ENCODE data around the gene COMT. TPM values are rescaled to one million over a fixed set of nuclear protein-coding genes. Genes with fewer than 3 reads are reported as not detected.

The COMT gene
- total and polyA plus RNA-seq, 2 donors = 52.7 to 198 TPM

GRCh38 chr22:19995611-19996339, 54.2 kb downstream of the COMT start:
- H3K4me3 ChIP-seq (ENCODE audit: low read depth, low read length) = no peak overlapping the region
- no peak for DNase-seq (ENCODE audit: extremely low spot score)
- H3K4me1 ChIP-seq (ENCODE audit: insufficient read depth) = no peaks in the 10 kb centered on the region
- no peaks in the 10 kb centered on the region for H3K36me3 ChIP-seq (ENCODE audit: insufficient read depth)
- WGBS = 49% methylated on average over 18 of the region's 18 CpGs
- H3K27ac ChIP-seq (ENCODE audit: low read depth) = no peak overlapping the region

GRCh38 chr22:19996694-19997384, 55.3 kb downstream of the COMT start:
- 85% methylated on average over 12 of the region's 12 CpGs for WGBS
- Histone ChIP-seq H3K27ac (ENCODE audit: low read depth) (no peak overlapping the region), H3K4me1 (ENCODE audit: insufficient read depth) (no peaks in the 10 kb centered on the region), H3K4me3 (ENCODE audit: low read depth, low read length) (no peak overlapping the region), H3K36me3 (ENCODE audit: insufficient read depth) (no peaks in the 10 kb centered on the region)
- no peak for DNase-seq (ENCODE audit: extremely low spot score)

GRCh38 chr22:19997561-19998231, 56.1 kb downstream of the COMT start:
- no peak for DNase-seq (ENCODE audit: extremely low spot score)
- WGBS = 88% methylated on average over 19 of the region's 19 CpGs
- H3K27ac ChIP-seq (ENCODE audit: low read depth) = no peak overlapping the region
- H3K36me3 ChIP-seq (ENCODE audit: insufficient read depth) = no peaks in the 10 kb centered on the region
- no peaks in the 10 kb centered on the region for H3K4me1 ChIP-seq (ENCODE audit: insufficient read depth)
- no peak overlapping the region for H3K4me3 ChIP-seq (ENCODE audit: low read depth, low read length)

- WGBS = 71% methylated on average over 16 of the region's 16 CpGs
- no peaks in the 10 kb centered on the region for H3K36me3 ChIP-seq (ENCODE audit: insufficient read depth)
- DNase-seq (ENCODE audit: extremely low spot score) = no peak
- H3K4me1 ChIP-seq (ENCODE audit: insufficient read depth) = no peaks in the 10 kb centered on the region
- H3K27ac ChIP-seq (ENCODE audit: low read depth) = no peak overlapping the region
- no peak overlapping the region for H3K4me3 ChIP-seq (ENCODE audit: low read depth, low read length)
Observed at GRCh38 chr22:19998232-19998951, 56.8 kb downstream of the COMT start.

GRCh38 chr22:19998991-19999820, 57.6 kb downstream of the COMT start:
- no peak for DNase-seq (ENCODE audit: extremely low spot score)
- H3K4me1 ChIP-seq (ENCODE audit: insufficient read depth) = no peaks in the 10 kb centered on the region
- H3K27ac ChIP-seq (ENCODE audit: low read depth) = no peak overlapping the region
- H3K36me3 ChIP-seq (ENCODE audit: insufficient read depth) = no peaks in the 10 kb centered on the region
- H3K4me3 ChIP-seq (ENCODE audit: low read depth, low read length) = no peak overlapping the region
- WGBS = 56% methylated on average over 8 of the region's 8 CpGs

- Histone ChIP-seq H3K27ac (ENCODE audit: low read depth) (no peak overlapping the region), H3K36me3 (ENCODE audit: insufficient read depth) (no peaks in the 10 kb centered on the region), H3K4me1 (ENCODE audit: insufficient read depth) (no peaks in the 10 kb centered on the region), H3K4me3 (ENCODE audit: low read depth, low read length) (no peak overlapping the region)
- WGBS = 76% methylated on average over 14 of the region's 14 CpGs
- no peak for DNase-seq (ENCODE audit: extremely low spot score)
Observed at GRCh38 chr22:20000246-20001081, 58.9 kb downstream of the COMT start.

- no peaks in the 10 kb centered on the region for H3K4me1 ChIP-seq (ENCODE audit: insufficient read depth)
- WGBS = 86% methylated on average over 11 of the region's 11 CpGs
- H3K4me3 ChIP-seq (ENCODE audit: low read depth, low read length) = no peak overlapping the region
- H3K36me3 ChIP-seq (ENCODE audit: insufficient read depth) = no peaks in the 10 kb centered on the region
- no peak for DNase-seq (ENCODE audit: extremely low spot score)
- H3K27ac ChIP-seq (ENCODE audit: low read depth) = no peak overlapping the region
Observed at GRCh38 chr22:20001082-20001638, 59.6 kb downstream of the COMT start.

GRCh38 chr22:20002128-20002527, 60.6 kb downstream of the COMT start:
- no peak overlapping the region for H3K27ac ChIP-seq (ENCODE audit: low read depth)
- no peak for DNase-seq (ENCODE audit: extremely low spot score)
- H3K4me1 ChIP-seq (ENCODE audit: insufficient read depth) = no peaks in the 10 kb centered on the region
- WGBS = 55% methylated on average over 9 of the region's 9 CpGs
- H3K36me3 ChIP-seq (ENCODE audit: insufficient read depth) = no peaks in the 10 kb centered on the region
- no peak overlapping the region for H3K4me3 ChIP-seq (ENCODE audit: low read depth, low read length)

- no peaks in the 10 kb centered on the region for H3K4me1 ChIP-seq (ENCODE audit: insufficient read depth)
- no peak for DNase-seq (ENCODE audit: extremely low spot score)
- H3K27ac ChIP-seq (ENCODE audit: low read depth) = no peak overlapping the region
- H3K4me3 ChIP-seq (ENCODE audit: low read depth, low read length) = no peak overlapping the region
- no peaks in the 10 kb centered on the region for H3K36me3 ChIP-seq (ENCODE audit: insufficient read depth)
- WGBS = 74% methylated on average over 2 of the region's 2 CpGs
Observed at GRCh38 chr22:20002636-20003035, 61.1 kb downstream of the COMT start.

- H3K4me3 ChIP-seq (ENCODE audit: low read depth, low read length) = no peak overlapping the region
- H3K36me3 ChIP-seq (ENCODE audit: insufficient read depth) = no peaks in the 10 kb centered on the region
- no peaks in the 10 kb centered on the region for H3K4me1 ChIP-seq (ENCODE audit: insufficient read depth)
- H3K27ac ChIP-seq (ENCODE audit: low read depth) = no peak overlapping the region
- no peak for DNase-seq (ENCODE audit: extremely low spot score)
- WGBS = 99% methylated on average over 1 of the region's 1 CpG
Observed at GRCh38 chr22:20003304-20003703, 61.7 kb downstream of the COMT start.

- WGBS = 95% methylated on average over 3 of the region's 3 CpGs
- no peak for DNase-seq (ENCODE audit: extremely low spot score)
- no peaks in the 10 kb centered on the region for H3K4me1 ChIP-seq (ENCODE audit: insufficient read depth)
Observed at GRCh38 chr22:20004464-20004863, 62.9 kb downstream of the COMT start.

More at GRCh38 chr22:20004464-20004863, 62.9 kb downstream of the COMT start:
- Histone ChIP-seq H3K36me3 (ENCODE audit: insufficient read depth) (no peaks in the 10 kb centered on the region), H3K27ac (ENCODE audit: low read depth) (no peak overlapping the region), H3K4me3 (ENCODE audit: low read depth, low read length) (no peak overlapping the region)

All from urinary bladder (tissue), 4 donors.